Astrocyte of the spinal cord (primary cell): ENCODE data around the gene MVK.

Experiments
- DNase-seq: peaks from one replicate; pipeline ENCODE4 v3.0.0; 2011; ENCODE audit warnings: low read depth, low spot score
- H3K4me3 ChIP-seq: 2 replicates; pipeline ENCODE4 v1.5.1; 2011; ENCODE audit warnings: low read depth, mild to moderate bottlenecking, low read length, moderate library complexity
- in situ Hi-C: cut with HindIII; loops from 2 replicates; pipeline ENCODE4 v1.10.0; 2017; ENCODE audit warnings: low sequenced_read_pairs
- TF ChIP-seq, protein P1 (sequence below): IDR thresholded peaks from 2 replicates; pipeline ENCODE4 v1.5.1; 2012; ENCODE audit warnings: low read depth, mild to moderate bottlenecking, low read length, inconsistent platforms

MVK gene

DNA sequence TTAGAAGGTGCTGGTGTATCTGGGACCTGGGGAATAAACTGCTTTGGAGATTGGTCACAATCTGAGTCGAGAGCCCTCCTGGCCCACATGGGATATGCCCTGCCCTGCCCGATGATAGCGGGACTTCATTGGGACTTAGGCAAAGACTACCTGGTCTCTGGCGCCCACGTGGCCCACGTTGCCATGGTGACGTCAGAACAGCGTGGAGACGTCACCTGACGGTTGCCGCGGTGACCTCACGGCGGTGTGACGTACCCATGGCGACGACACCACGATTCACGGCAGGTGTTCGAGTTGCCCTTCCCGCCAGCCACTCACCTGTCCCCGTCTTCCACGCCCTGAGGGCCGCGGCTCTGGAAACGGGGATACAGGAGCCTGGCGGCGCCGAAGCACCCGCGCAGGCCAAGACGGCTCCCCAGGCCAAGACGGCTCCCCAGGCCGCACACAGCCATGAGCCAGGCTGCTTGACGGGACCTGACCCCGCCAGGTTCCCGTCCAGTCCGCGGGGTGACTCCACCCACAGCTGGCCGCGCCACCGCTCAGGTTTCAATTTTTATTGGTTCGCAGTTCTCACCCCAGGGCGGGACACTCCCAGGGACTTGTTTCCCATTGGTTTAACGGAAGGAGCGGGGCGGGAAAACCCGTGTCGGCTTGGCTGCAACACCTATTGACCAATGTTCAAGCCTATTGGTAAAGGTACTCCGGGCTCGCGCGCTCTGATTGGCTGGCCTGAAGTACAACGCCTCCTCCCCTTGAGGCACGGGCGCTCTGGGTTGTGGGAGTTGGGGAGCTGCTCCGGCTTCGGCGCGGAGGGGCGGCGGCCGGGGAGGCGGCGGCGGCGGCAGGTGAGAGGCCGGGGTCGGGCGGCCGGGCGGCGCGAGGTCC, at the start of gene MVK, which contains the start of gene MMAB:
TSS of gene MVK (plus strand) at position 766 of the 885 bp plus-strand sequence. CDS start 1,029 bp downstream, outside the sequence.
TSS of gene MMAB (minus strand) at position 476 of the 885 bp plus-strand sequence. CDS start at position 452, 24 bp downstream.
- DNase-seq = peak; percentile 100
- in situ Hi-C loops = no loop called here
- TF ChIP-seq, protein P1, sequence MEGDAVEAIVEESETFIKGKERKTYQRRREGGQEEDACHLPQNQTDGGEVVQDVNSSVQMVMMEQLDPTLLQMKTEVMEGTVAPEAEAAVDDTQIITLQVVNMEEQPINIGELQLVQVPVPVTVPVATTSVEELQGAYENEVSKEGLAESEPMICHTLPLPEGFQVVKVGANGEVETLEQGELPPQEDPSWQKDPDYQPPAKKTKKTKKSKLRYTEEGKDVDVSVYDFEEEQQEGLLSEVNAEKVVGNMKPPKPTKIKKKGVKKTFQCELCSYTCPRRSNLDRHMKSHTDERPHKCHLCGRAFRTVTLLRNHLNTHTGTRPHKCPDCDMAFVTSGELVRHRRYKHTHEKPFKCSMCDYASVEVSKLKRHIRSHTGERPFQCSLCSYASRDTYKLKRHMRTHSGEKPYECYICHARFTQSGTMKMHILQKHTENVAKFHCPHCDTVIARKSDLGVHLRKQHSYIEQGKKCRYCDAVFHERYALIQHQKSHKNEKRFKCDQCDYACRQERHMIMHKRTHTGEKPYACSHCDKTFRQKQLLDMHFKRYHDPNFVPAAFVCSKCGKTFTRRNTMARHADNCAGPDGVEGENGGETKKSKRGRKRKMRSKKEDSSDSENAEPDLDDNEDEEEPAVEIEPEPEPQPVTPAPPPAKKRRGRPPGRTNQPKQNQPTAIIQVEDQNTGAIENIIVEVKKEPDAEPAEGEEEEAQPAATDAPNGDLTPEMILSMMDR = no peak
- peak within 1 kb of the TSS; percentile 89 for H3K4me3 ChIP-seq

DNA sequence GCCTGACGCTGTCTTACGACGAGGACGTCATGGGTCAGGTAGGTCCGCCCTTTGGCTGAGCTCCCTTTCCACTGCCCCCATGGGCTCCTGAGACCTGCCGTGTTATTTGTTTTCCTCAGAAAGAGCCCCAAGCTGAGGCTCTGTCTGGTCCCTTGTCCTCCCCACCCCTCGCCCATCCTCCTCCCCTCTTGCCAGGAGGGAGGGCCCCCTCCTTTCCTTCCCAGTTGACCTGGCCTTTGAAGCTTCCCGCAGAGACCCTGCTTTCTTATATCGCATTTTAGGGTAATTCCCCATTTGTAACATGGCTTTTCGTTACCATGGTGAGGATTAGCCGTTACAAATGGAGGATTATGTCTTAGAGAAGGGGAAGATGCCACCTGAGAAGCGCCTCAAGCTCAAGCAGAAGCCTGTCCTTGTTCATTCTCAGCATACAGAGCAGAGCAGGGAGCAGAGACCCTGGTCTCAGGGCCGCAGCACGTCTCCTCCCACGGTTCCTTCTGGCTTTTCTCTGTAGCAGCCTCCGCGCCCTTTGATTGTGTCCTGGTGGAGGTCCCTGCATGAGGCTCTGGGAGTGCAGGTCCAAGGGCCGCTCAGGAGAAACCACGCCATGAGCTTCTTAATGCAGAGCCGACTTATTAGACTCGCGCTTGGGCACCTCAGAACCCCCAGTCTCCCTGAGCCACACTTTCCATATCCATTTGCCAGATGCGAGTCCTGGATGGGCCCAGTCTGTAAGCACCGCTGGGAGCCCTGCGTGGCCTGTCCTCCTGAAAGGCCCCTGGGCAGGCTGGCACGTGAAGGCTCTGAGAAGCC, 48.9 kb upstream of the MVK start:
- in situ Hi-C loops = no loop called here
- no peak overlapping the region for H3K4me3 ChIP-seq
- DNase-seq = no peak
- TF ChIP-seq, protein P1 = no peak

DNA sequence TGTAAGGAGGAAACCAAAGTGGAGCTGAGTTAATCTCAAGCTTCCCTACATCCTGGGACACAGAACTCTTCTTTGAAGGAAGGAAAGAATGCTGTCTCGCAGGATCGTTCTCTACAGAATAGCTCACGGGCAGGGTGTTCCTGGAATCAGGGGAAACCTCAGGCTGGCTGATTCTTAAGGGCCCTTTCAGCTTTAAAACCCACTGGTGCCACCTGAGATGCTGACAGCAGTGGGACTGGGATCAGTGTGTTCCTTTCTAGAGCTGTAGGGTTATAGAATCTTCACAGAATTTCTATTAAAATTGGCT, 48.4 kb upstream of the MVK start:
- in situ Hi-C loops = no loop called here
- H3K4me3 ChIP-seq = no peak overlapping the region
- TF ChIP-seq, protein P1 = no peak
- DNase-seq = no peak

DNA sequence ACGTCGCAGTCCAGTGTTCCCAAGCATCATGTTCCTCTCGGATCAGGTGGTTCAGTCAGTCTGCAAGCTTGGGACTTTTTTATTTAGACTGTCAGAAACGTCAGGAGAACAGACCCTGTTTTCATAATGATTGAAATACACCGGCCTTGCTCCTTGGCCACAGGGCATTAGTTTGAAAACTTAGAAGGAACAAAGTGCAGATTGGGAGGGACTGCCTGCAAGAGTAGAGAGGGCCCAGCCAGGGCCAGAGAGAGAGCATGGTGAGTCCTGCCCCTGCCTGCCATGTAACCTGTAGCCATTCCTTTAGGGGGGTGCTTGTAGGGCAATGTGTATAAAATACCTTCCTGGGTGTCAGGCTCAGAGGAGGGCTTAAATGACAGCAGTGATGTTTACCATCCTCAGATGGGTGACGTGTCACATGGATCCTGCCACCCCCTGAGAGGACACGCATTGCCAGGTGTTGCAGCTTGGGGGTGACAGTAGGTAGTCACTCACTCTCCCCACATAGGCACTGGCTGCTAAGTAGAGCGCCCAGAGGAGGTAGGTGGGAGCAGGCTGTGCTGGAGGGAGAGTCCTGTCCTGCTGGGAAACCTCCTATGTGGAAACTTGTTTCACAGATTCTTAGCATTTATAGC, 46.0 kb upstream of the MVK start:
- in situ Hi-C loops = no loop called here
- H3K4me3 ChIP-seq = no peak overlapping the region

DNA sequence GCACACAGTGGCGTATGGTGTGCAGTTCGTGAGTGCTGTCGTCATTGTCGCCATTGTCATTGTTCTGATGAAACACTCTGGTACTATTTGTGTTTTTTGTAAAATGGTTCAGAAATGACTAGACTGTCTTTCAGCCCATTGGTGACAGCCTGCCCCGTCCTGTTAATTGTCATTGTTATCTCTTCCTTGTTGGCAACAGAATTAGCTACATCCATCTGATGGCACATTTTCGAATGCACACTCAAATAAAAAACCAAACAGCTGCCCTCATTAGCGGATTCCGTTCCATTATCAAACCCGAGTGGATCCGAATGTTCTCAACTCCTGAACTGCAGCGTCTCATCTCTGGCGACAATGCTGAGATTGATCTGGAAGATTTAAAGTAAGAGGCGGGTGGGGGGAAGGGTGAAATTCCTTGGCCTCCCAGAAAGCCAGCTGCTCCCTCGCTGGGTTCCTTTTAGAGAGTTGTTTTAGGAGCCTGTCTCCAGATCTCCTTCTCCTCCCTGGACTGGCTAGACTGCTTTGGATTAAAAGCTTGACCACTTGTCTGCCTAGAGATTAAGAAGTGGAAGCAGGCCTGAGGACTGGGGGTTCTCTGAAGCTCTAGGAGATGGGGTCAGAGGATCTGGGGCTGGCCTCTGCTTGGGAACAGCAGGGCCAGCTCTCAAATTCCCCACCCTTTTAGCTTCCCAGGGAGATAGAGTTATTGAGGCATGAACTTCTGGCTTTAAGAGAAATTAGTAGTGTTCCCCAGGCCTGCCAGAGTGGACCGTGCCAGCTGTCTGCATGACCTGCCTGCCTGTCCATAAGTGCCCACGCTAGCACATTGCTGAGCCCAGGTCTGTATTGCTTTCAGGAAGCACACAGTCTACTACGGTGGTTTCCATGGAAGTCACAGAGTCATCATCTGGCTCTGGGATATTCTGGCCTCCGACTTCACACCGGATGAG, 43.6 kb upstream of the MVK start:
- TF ChIP-seq, protein P1 = no peak
- no peak for DNase-seq
- H3K4me3 ChIP-seq = no peak overlapping the region
- in situ Hi-C loops = no loop called here

More for the DNA sequence above, 46.0 kb upstream of the MVK start:
- TF ChIP-seq, protein P1 = no peak
- no peak for DNase-seq
